Measurements from ENCODE around the gene CHD1L.
"Not testable (repeated sequence)": the region's sequence is repeated elsewhere in the genome, so short reads cannot be mapped to it uniquely, and the experiment has no call there.

CHD1L gene

DNA sequence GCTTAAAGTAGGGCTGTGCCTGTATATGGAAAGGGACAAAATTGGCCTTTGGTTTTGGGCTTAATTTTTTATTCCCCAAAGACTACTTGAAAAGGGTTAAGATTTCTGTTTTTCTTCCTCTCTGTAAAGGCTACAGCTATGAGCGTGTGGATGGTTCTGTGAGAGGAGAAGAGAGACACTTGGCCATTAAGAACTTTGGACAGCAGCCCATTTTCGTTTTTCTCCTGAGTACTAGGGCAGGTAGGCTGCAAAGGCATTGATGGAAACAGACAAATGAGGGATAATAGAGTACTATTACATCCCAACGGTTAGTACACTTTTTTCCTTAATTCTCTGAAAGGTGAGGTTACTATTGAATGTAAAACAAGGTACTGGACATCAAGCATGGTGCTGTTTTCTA, 29.6 kb downstream of the CHD1L start:
- DNase-seq, result no peak

- peak; percentile 16 for DNase-seq
These were observed 31.2 kb downstream of the CHD1L start for GRCh38 chr1:147273409-147274336.

DNA sequence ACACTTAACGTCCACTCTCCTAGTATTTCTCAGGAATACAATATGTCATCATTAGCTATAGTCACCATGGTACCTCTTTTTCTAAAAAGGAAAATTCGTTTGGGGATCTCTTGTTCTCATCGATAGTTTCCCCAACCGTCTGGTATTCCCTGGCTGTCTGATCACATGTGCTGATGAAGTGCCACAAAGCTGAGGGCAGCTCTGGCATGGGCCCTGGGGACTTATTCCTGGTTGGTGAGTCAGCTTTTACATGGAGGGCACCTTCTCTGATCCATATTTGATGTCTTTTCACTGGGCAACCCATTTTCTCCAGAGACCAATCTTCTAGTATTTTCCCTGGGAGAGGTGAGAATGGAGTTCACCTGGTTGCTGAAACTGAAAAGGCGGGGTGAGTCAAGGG, 39.5 kb downstream of the CHD1L start:
- DNase-seq, result no peak

- no peak for DNase-seq
These were observed 40.5 kb downstream of the CHD1L start for GRCh38 chr1:147283011-147283410.

GRCh38 chr1:147287133-147287865, 44.8 kb downstream of the CHD1L start:
- DNase-seq, result no peak

DNA sequence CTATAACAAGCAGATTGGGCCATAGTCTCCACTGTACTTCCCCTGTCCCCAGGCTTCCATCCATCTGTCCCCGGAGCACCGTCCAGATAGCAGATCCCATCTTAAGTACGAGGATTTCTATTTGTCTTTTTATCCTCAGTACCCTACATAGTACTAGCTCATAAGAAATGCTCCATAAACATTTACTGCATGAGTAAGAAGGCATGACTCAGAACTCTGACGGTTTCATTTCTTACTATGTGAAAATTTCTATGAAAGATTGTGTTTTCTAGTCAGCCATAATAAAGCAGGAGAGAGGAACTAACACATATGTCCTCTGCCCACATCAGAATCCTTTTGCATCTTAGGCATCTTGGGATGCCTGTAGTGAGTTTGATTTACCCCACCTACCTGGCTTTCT, 49.5 kb downstream of the CHD1L start:
- DNase-seq, result no peak

DNA sequence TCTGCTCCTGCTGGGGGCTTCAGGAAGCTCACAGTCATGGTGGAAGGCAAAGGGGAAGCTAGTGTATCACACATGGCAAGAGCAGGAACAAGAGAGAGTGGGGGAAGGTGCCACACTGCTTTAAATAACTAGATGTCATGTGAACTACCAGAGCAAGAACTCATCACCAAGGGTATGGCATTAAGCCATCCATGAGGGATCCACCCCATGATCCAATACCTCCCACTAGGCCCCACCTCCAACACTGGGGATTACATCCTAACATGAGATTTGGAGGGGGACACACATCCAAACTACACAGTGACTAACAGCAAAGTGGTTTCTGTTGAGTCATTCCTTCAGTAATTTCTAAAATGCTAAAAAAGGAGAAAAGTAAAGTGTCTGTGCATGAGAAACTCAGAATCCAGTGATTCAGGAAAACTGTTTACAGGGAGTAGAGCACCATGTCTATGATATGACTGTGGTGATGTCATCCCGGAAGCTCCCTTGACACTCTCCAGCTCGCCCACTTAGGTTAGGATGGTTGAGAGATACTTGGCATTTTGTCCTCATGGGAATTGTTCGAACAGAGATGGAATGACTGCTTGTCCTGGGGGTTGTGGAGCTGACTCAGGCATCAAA, 50.3 kb downstream of the CHD1L start:
- DNase-seq, result no peak

DNA sequence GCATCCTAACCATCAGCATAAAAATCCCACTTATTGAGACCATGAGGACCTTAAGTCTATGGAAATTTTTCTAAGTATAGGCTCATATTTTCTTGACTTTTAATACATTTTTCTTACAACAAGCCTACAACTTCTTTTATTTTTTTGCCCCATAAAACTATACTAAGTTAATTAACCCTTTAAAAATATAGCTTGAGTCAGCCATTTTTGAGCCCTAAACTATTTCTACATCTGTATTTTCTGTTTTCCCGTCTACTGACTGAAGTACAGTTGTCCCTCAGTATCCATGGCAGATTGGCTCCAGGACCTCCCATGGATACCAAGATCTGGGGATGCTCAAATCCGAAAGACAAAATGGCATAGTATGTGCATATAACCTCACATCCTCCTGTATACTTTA, 55.0 kb downstream of the CHD1L start:
- DNase-seq, result no peak

DNA sequence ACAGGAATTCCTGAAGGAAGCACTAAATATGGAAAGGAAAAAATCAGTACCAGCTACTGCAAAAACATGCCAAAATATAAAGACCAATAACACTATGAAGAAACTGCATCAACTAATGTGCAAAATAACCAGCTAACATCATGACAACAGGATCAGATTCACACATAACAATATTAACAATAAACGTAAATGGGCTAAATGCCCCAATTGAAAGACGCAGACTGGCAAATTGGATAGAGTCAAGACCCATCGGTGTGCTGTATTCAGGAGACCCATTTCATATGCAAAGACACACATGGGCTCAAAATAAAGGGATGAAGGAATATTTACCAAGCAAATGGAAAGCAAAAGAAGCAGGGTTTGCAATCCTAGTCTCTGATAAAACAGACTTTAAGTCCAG, 63.3 kb downstream of the CHD1L start:
- not testable (repeated sequence) for DNase-seq

- DNase-seq, result no peak
These were observed 74.5 kb downstream of the CHD1L start for GRCh38 chr1:147316968-147317367.

DNA sequence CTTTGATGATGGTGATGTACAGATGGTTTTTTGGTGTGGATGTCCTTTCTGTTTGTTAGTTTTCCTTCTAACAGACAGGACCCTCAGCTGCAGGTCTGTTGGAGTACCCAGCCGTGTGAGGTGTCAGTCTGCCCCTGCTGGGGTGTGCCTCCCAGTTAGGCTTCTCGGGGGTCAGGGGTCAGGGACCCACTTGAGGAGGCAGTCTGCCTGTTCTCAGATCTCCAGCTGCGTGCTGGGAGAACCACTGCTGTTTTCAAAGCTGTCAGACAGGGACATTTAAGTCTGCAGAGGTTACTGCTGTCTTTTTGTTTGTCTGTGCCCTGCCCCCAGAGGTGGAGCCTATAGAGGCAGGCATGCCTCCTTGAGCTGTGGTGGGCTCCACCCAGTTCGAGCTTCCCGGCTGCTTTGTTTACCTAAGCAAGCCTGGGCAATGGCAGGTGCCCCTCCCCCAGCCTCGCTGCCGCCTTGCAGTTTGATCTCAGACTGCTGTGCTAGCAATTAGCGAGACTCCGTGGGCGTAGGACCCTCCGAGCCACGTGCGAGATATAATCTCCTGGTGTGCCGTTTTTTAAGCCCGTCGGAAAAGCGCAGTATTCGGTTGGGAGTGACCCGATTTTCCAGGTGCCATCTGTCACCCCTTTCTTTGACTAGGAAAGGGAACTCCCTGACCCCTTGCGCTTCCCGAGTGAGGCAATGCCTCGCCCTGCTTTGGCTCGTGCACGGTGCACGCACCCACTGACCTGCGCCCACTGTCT, 84.6 kb downstream of the CHD1L start:
- DNase-seq, result not testable (repeated sequence)

- DNase-seq, result peak; percentile 65
These were observed 91.8 kb downstream of the CHD1L start for GRCh38 chr1:147334292-147334691.

- no peak for DNase-seq
These were observed 93.8 kb downstream of the CHD1L start for GRCh38 chr1:147336291-147336690.

- DNase-seq, result no peak
These were observed 94.7 kb downstream of the CHD1L start for GRCh38 chr1:147337040-147337630.

DNA sequence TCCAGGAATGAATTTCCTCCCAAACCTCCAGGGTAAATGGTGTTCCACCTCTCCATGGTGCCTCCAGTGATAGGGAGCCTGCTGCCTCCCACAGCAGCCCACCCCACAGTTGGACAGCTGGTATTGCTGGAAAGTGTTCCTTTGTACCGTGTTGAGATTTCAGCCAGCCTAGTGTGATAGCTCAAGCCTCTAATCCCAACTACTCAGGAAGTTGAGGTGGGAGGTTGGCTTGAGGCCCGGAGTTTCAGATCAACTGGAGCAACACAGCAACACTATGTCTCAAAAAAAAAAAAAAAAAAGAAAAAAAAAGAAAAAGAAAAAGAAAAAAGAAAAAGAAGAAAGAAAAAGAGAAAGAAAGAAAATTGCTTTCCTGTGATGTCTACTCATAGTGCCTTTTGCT, 96.1 kb downstream of the CHD1L start:
- DNase-seq, result no peak

- DNase-seq, result no peak
These were observed 98.8 kb downstream of the CHD1L start for GRCh38 chr1:147341246-147341645.
